GM12874 (cell line): ENCODE measurements around the gene TSPAN11.

Experiments used
- CTCF ChIP-seq: IDR thresholded peaks from 2 replicates; pipeline ENCODE4 v1.5.1; 2011; ENCODE audit warnings: low read depth, mild to moderate bottlenecking, control low read depth, low read length, moderate library complexity; ENCODE audit not compliant: insufficient read depth

TSPAN11 gene

GRCh38 chr12:31018106-31018789 lies 91.7 kb downstream of the TSPAN11 start:
- TF ChIP-seq CTCF = no peak

DNA sequence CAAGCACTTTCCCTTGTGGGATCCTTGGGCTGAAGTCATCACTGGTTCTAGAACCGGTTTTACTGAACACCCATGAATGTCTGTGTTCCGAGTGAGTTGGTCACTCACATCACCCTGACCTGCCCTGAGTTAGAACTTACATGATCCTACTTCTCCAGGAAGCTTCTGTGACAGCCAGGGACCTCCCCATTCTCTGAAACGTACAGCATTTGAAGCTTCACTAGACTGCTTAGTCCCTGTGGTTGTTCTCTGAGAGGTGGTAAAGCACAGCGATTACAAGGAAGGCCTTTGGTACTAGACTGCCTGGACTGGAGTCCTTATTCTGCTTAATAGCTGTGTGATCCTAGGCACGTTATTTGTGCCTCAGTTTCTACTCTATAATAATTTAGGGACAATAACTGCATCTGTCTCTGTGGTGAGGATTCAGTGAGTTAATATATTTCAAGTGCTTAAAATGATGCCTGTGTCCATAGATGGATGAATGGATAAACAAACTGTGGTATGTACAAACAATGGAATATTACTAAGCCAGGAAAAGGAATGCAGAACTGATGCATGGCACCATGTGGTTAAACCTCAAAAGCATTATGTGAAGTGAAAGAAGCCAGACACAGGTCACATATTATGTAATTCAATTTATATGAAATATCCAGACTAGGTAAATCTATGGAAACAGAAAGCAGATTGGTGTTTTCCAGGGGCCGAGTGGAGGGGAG lies 92.4 kb downstream of the TSPAN11 start:
- no peak for TF ChIP-seq CTCF

DNA sequence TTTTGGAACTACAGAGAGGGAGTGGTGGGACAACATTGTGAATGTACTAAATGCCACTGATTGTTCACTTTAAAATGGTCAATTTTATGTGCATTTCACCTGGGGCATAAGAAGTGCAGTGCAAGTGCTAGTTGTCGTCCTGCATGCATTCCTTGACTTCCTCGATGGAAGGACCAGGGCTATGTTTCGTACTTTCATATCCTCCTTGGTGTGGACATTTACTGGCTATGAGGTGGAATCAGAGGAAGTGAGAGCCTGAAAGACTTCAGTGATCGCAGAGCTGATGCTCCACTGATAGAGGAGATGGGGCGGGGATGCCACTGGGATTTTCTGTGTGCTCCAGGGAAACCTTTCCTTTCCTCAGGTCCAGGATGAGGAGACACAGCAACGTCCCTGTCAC lies 93.0 kb downstream of the TSPAN11 start:
- no peak for TF ChIP-seq CTCF

- TF ChIP-seq CTCF = no peak
Measured at GRCh38 chr12:31019976-31020375, 93.4 kb downstream of the TSPAN11 start.

DNA sequence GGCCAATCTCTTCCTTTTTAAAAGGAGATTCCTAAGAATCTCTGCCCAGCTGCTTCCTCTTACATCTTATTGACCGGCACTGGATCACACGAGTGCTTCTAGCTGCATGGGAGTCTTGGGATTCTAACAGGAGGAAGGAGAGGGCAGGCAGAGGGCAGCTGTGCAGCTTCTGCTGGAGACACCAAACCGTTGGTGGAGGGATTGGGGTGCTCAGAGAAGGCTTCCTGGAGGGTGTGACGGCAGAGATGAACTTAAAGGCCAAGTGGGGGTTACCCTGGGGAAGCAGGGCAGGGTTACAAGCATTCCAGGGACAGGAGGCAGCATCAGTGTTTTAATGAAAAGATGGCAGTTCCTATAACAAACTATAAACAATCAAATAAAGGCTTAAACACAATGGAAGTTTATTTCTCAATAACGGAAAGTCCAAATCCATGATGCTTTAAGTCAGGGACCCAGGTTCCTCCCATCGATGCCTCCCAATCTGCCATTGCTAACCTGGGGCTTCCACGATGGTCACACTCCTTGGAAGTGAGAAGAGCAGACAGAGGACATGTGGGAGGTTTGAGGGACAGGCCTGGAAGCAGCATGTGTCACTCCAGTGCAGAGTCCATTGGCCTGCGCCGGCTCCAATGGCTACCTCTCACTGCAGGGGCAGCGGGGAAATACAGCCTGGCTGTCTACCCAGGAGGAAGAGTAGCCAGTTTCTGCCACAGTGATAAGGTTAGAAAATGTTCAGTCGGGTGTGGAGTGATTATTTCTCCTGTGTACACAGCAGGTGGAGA lies 94.0 kb downstream of the TSPAN11 start:
- no peak for TF ChIP-seq CTCF

GRCh38 chr12:31021181-31021580 lies 94.6 kb downstream of the TSPAN11 start:
- no peak for TF ChIP-seq CTCF

DNA sequence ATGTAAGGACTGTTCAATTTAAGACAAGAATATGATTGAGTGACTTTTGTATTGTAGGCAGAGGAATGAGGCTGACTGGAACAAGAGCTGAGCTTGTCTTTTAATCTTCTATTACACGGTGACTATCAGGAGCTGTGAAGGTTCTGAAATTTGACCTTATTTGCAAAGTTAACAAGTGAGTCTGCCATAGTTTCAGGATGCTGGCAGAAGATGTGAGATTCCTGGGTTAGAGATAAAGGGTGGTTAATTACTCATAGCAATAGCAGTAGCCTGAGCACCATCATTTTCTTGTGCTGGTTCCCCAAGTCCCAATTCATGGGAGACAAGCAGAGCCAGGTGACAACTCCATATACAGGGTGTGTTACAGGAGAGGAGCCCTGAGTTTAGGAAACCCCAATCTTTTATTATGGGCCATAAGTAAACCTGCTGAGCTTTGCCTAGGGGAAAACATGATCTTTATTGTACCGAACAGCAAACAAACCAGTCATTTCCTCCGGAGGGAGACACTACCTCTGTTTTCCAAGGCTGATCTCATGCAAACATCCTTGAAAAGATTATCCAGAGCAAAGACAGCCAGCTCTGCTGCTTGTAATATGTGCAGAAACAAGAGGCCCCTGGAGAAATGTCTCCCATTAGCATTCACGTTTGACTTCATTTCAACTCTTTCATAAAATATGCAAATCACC lies 95.4 kb downstream of the TSPAN11 start:
- no peak for TF ChIP-seq CTCF
